ENCODE data around the gene ARHGAP9.
"Not testable (repeated sequence)": the region's sequence is repeated elsewhere in the genome, so short reads cannot be mapped to it uniquely, and the experiment has no call there.

The ARHGAP9 gene

GRCh38 chr12:57479376-57480115, at the start of gene ARHGAP9:
ARHGAP9 (minus strand) TSS chr12:57479866; CDS start chr12:57479406, 460 bp downstream.
- DNase-seq = no peak

GRCh38 chr12:57528831-57529555, 49.3 kb upstream of the ARHGAP9 start:
- no peak for DNase-seq

- DNase-seq = no peak
Observed at GRCh38 chr12:57528176-57528575, 48.5 kb upstream of the ARHGAP9 start.

GRCh38 chr12:57527184-57527583, 47.5 kb upstream of the ARHGAP9 start:
- no peak for DNase-seq

- DNase-seq = no peak
Observed at GRCh38 chr12:57526477-57527126, 46.9 kb upstream of the ARHGAP9 start.

GRCh38 chr12:57525615-57526383, 46.1 kb upstream of the ARHGAP9 start:
- DNase-seq = no peak

- DNase-seq = no peak
Observed at GRCh38 chr12:57524814-57525614, 45.3 kb upstream of the ARHGAP9 start.

GRCh38 chr12:57523706-57524614, 44.3 kb upstream of the ARHGAP9 start:
- DNase-seq = no peak

GRCh38 chr12:57522887-57523705, 43.4 kb upstream of the ARHGAP9 start:
- no peak for DNase-seq

- DNase-seq = peak; percentile 99
Observed at GRCh38 chr12:57522011-57522886, 42.6 kb upstream of the ARHGAP9 start, which contains the start of gene MBD6. MBD6 (plus strand) TSS chr12:57522824; CDS start chr12:57524304, 1,480 bp downstream.

GRCh38 chr12:57521525-57522010, 41.9 kb upstream of the ARHGAP9 start:
- no peak for DNase-seq

- DNase-seq = peak; percentile 81
Observed at GRCh38 chr12:57520053-57520818, 40.6 kb upstream of the ARHGAP9 start, which contains the start of gene DDIT3. DDIT3 (minus strand) TSS chr12:57520514; CDS start chr12:57517406, 3,108 bp downstream.

- DNase-seq = no peak
Observed at GRCh38 chr12:57519796-57520052, 40.1 kb upstream of the ARHGAP9 start.

GRCh38 chr12:57518920-57519795, 39.5 kb upstream of the ARHGAP9 start:
- DNase-seq = no peak

- DNase-seq = no peak
Observed at GRCh38 chr12:57518176-57518919, 38.7 kb upstream of the ARHGAP9 start.

- DNase-seq = not testable (repeated sequence)
Observed at GRCh38 chr12:57517718-57518117, 38.1 kb upstream of the ARHGAP9 start.
